HL-60 (cell line): ENCODE measurements around the gene RPUSD1.
"Not testable (repeated sequence)": the region's sequence is repeated elsewhere in the genome, so short reads cannot be mapped to it uniquely, and the experiment has no call there.

Experiments
- DNase-seq, 2 experiments: peaks; one replicate each; pipeline ENCODE4 v3.0.0-alpha.2; 2010 to 2020; ENCODE audit warnings: low read depth in 1 of 2, low spot score in 1 of 2
- H3K27ac ChIP-seq: fragments of 250-450 bp; sonication (Bioruptor Pico); replicated peaks from 2 replicates; pipeline ENCODE4 v1.5.1; 2020; ENCODE audit warnings: mild to moderate bottlenecking, moderate library complexity
- H3K27me3 ChIP-seq: fragments of 250-450 bp; sonication (Bioruptor Pico); 2 replicates; pipeline ENCODE4 v1.5.1; 2021; ENCODE audit warnings: mild to moderate bottlenecking, moderate library complexity; ENCODE audit not compliant: insufficient read depth, poor library complexity, severe bottlenecking
- H3K4me3 ChIP-seq: replicated peaks from 2 replicates; pipeline ENCODE4 v1.5.1; 2011; ENCODE audit warnings: mild to moderate bottlenecking, control low read depth, low read length; ENCODE audit not compliant: insufficient read depth
- CTCF ChIP-seq: IDR thresholded peaks from one replicate; pipeline ENCODE4 v1.5.1; 2011; ENCODE audit warnings: low read length, control low read depth, inconsistent platforms; ENCODE audit not compliant: insufficient read depth
- GABPA ChIP-seq: IDR thresholded peaks from 2 replicates; pipeline ENCODE4 v1.6.1; 2012; ENCODE audit warnings: low read depth
- POLR2AphosphoS5 ChIP-seq: IDR thresholded peaks from 2 replicates; pipeline ENCODE4 v1.6.1; 2012; ENCODE audit warnings: low read depth
- REST ChIP-seq: IDR thresholded peaks from 2 replicates; pipeline ENCODE4 v1.6.1; 2012; ENCODE audit warnings: low read depth; ENCODE audit not compliant: insufficient replicate concordance
- SPI1 ChIP-seq: IDR thresholded peaks from 2 replicates; pipeline ENCODE4 v1.6.1; 2012; ENCODE audit warnings: low read depth, mild to moderate bottlenecking, borderline replicate concordance

Gene RPUSD1

GRCh38 chr16:746637-747036 lies 41.5 kb downstream of the RPUSD1 start:
- H3K4me3 ChIP-seq, result no peak overlapping the region

GRCh38 chr16:745739-746138 lies 42.4 kb downstream of the RPUSD1 start:
- no peak for TF ChIP-seq CTCF
- TF ChIP-seq REST, result no peak
- no peak for TF ChIP-seq POLR2AphosphoS5
- TF ChIP-seq GABPA, result no peak
- TF ChIP-seq SPI1, result no peak
- H3K27ac ChIP-seq, result no peak overlapping the region
- H3K4me3 ChIP-seq, result no peak overlapping the region
- no peak for DNase-seq
- H3K27me3 ChIP-seq, result no peaks in the 10 kb centered on the region

More at GRCh38 chr16:746637-747036, 41.5 kb downstream of the RPUSD1 start:
- Histone ChIP-seq H3K27ac (no peak overlapping the region), H3K27me3 (no peaks in the 10 kb centered on the region)
- no peak for TF ChIP-seq GABPA
- TF ChIP-seq CTCF, result no peak
- TF ChIP-seq SPI1, result no peak
- no peak for TF ChIP-seq REST
- TF ChIP-seq POLR2AphosphoS5, result no peak
- no peak for DNase-seq

- no peak for DNase-seq
- no peak overlapping the region for H3K4me3 ChIP-seq
- H3K27ac ChIP-seq, result no peak overlapping the region
- TF ChIP-seq SPI1 (no peak), POLR2AphosphoS5 (no peak), GABPA (no peak), CTCF (no peak), REST (no peak)
- H3K27me3 ChIP-seq, result no peaks in the 10 kb centered on the region
Measured at GRCh38 chr16:743794-744500, 44.2 kb downstream of the RPUSD1 start.

GRCh38 chr16:742894-743293 lies 45.3 kb downstream of the RPUSD1 start:
- not testable (repeated sequence) for H3K4me3 ChIP-seq, H3K27me3 ChIP-seq, DNase-seq, H3K27ac ChIP-seq
